ENCODE measurements around the gene ITGA3. TPM values are rescaled to one million over a fixed set of nuclear protein-coding genes. Genes with fewer than 3 reads are reported as not detected.

ITGA3 gene
- total RNA-seq, 1 experiment from 2014 or later = 14.7 TPM

- intact Hi-C loops (cut with micrococcal nuclease; ENCODE audit: unreplicated experiment) = no loop called here
- Mint-ChIP-seq H3K27ac (ENCODE audit: unreplicated experiment) (no peak overlapping the region), H3K4me3 (ENCODE audit: unreplicated experiment) (peak overlapping the region; percentile 14), H3K4me1 (ENCODE audit: low read depth, unreplicated experiment) (peaks cover 30% of the 10 kb centered on the region), H3K27me3 (ENCODE audit: insufficient read depth, unreplicated experiment) (no peaks in the 10 kb centered on the region), H3K9me3 (ENCODE audit: unreplicated experiment) (no peaks in the 10 kb centered on the region), H3K36me3 (ENCODE audit: insufficient read depth, unreplicated experiment) (peaks cover 6% of the 10 kb centered on the region)
- ChIA-PET POLR2A (no interaction called here), CTCF (interaction anchor here (1.0 kb wide), 1 partner anchor 41 kb away, joined by 3 read pairs; no protein-coding TSS in a partner anchor)
- Histone ChIP-seq H3K36me3 (ENCODE audit: control insufficient read depth, insufficient read depth, low read length) (no peaks in the 10 kb centered on the region), H3K4me3 (ENCODE audit: low read depth, low read length) (no peak overlapping the region), H3K27me3 (replicated peaks; ENCODE audit: control insufficient read depth, insufficient read depth, low read length) (no peaks in the 10 kb centered on the region), H3K4me1 (peaks cover 48% of the 10 kb centered on the region), H3K9me3 (no peaks in the 10 kb centered on the region)
- DNase-seq = no peak
- BruUV-seq (replicated peaks) = no TSS peak
- TF ChIP-seq, protein P1, sequence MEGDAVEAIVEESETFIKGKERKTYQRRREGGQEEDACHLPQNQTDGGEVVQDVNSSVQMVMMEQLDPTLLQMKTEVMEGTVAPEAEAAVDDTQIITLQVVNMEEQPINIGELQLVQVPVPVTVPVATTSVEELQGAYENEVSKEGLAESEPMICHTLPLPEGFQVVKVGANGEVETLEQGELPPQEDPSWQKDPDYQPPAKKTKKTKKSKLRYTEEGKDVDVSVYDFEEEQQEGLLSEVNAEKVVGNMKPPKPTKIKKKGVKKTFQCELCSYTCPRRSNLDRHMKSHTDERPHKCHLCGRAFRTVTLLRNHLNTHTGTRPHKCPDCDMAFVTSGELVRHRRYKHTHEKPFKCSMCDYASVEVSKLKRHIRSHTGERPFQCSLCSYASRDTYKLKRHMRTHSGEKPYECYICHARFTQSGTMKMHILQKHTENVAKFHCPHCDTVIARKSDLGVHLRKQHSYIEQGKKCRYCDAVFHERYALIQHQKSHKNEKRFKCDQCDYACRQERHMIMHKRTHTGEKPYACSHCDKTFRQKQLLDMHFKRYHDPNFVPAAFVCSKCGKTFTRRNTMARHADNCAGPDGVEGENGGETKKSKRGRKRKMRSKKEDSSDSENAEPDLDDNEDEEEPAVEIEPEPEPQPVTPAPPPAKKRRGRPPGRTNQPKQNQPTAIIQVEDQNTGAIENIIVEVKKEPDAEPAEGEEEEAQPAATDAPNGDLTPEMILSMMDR (IDR thresholded peaks at IDR 0.05; ENCODE audit: insufficient read depth in 1 of 2, low read depth in 1 of 2, low read length in 1 of 2, severe bottlenecking in 1 of 2, unreplicated experiment in 1 of 2) = no peak
Observed at GRCh38 chr17:50053654-50053960, 2.3 kb upstream of the ITGA3 start.

DNA sequence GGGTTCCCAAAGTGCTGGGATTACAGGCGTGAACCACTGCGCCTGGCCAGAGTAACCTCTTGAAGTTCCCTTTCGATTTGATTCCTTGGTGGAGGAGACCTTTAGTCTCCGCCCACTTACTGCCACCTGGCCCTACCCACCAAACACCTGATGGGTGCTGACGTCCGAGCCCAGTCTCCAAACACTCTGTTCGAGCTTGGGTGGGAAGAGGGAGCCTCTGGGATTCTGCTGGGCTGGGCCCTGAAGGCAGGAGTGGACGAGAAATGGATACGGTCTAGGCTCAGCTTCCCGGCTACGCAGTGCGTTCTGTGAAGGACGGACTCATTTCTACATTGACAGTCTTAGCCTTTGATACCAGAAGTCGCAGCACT lies 870 bp upstream of the ITGA3 start:
- Mint-ChIP-seq H3K4me1 (ENCODE audit: low read depth, unreplicated experiment) (peaks cover 24% of the 10 kb centered on the region), H3K27ac (ENCODE audit: unreplicated experiment) (peak overlapping the region; percentile 71), H3K9me3 (ENCODE audit: unreplicated experiment) (no peaks in the 10 kb centered on the region), H3K36me3 (ENCODE audit: insufficient read depth, unreplicated experiment) (peaks cover 6% of the 10 kb centered on the region), H3K27me3 (ENCODE audit: insufficient read depth, unreplicated experiment) (no peaks in the 10 kb centered on the region), H3K4me3 (ENCODE audit: unreplicated experiment) (peak overlapping the region; percentile 86)
- Histone ChIP-seq H3K4me1 (peaks cover 48% of the 10 kb centered on the region), H3K4me3 (ENCODE audit: low read depth, low read length) (peak overlapping the region; percentile 74), H3K27me3 (replicated peaks; ENCODE audit: control insufficient read depth, insufficient read depth, low read length) (no peaks in the 10 kb centered on the region), H3K9me3 (no peaks in the 10 kb centered on the region), H3K36me3 (ENCODE audit: control insufficient read depth, insufficient read depth, low read length) (no peaks in the 10 kb centered on the region)
- no TSS peak for BruUV-seq (replicated peaks)
- peak; percentile 62 to 78 for DNase-seq
- POLR2A ChIA-PET = no interaction called here
- TF ChIP-seq, protein P1 (IDR thresholded peaks at IDR 0.05; ENCODE audit: insufficient read depth in 1 of 2, low read depth in 1 of 2, low read length in 1 of 2, severe bottlenecking in 1 of 2, unreplicated experiment in 1 of 2) = no peak
- intact Hi-C loops (cut with micrococcal nuclease; ENCODE audit: unreplicated experiment) = no loop called here
- CTCF ChIA-PET = no interaction called here

DNA sequence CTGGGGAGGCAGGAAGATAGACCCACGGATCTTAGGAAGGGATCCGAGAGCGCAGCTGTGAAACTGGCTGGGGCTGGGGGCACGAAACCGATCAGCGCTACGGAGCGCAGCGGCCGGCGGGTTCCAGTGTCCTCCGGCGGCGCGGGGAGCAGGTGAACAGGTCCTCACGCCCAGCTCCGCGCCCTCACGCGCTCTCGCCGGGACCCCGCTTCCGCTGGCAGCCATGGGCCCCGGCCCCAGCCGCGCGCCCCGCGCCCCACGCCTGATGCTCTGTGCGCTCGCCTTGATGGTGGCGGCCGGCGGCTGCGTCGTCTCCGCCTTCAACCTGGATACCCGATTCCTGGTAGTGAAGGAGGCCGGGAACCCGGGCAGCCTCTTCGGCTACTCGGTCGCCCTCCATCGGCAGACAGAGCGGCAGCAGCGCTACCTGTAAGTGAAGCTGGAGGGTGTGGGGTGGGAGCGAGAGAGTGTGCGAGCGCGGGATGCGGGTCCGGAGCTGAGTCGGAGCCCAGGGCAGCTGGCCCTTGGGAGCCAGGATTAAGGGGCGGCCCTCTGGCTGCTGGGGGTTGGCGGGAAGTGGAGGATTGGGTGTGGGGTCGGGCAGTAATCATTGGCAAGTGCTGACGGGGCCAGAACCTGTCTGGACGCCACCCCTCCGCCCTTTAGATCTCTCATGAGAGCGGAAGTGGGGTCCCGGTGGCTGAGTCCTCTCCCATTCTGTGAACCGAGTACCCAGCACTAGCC lies 479 bp downstream of the ITGA3 start:
- peak overlapping the region; percentile 86 for H3K4me3 Mint-ChIP-seq (ENCODE audit: unreplicated experiment)
- H3K9me3 Mint-ChIP-seq (ENCODE audit: unreplicated experiment) = no peaks in the 10 kb centered on the region
- POLR2A ChIA-PET = interaction anchor here (1.1 kb wide), 1 partner anchor 42 kb away, joined by 3 read pairs; no protein-coding TSS in a partner anchor
- H3K36me3 ChIP-seq (ENCODE audit: control insufficient read depth, insufficient read depth, low read length) = no peaks in the 10 kb centered on the region
- intact Hi-C loops (cut with micrococcal nuclease; ENCODE audit: unreplicated experiment) = loop anchor here (2.0 kb wide), 1 partner anchor 30 kb away; no protein-coding TSS in a partner anchor
- no peaks in the 10 kb centered on the region for H3K27me3 Mint-ChIP-seq (ENCODE audit: insufficient read depth, unreplicated experiment)
- peak; percentile 75 to 80 for DNase-seq
- peaks cover 24% of the 10 kb centered on the region for H3K4me1 Mint-ChIP-seq (ENCODE audit: low read depth, unreplicated experiment)
- H3K36me3 Mint-ChIP-seq (ENCODE audit: insufficient read depth, unreplicated experiment) = peaks cover 6% of the 10 kb centered on the region
- peaks cover 44% of the 10 kb centered on the region for H3K4me1 ChIP-seq
- H3K9me3 ChIP-seq = no peaks in the 10 kb centered on the region
- TF ChIP-seq, protein P1 (IDR thresholded peaks at IDR 0.05; ENCODE audit: insufficient read depth in 1 of 2, low read depth in 1 of 2, low read length in 1 of 2, severe bottlenecking in 1 of 2, unreplicated experiment in 1 of 2) = peak in 1 of 2 experiments; percentile 23
- peak overlapping the region; percentile 74 for H3K4me3 ChIP-seq (ENCODE audit: low read depth, low read length)
- CTCF ChIA-PET = interaction anchor here (1.1 to 1.4 kb wide), 2 partner anchors 20 to 28 kb away, joined by 3 read pairs; no protein-coding TSS in a partner anchor
- H3K27ac Mint-ChIP-seq (ENCODE audit: unreplicated experiment) = no peak overlapping the region
- H3K27me3 ChIP-seq (replicated peaks; ENCODE audit: control insufficient read depth, insufficient read depth, low read length) = no peaks in the 10 kb centered on the region
- BruUV-seq (replicated peaks) = no TSS peak

All from Caco-2 (cell line).